GM20000 (cell line): ENCODE measurements around the gene TEAD1.

ENCODE experiments used
- DNase-seq: peaks from one replicate; pipeline ENCODE4 v3.0.0; 2012; ENCODE audit warnings: low spot score
- CTCF ChIP-seq: IDR thresholded peaks from 2 replicates; pipeline ENCODE4 v1.5.1; 2012; ENCODE audit warnings: mild to moderate bottlenecking, control low read depth; ENCODE audit errors: extremely low read depth, missing control alignments

TEAD1 gene

DNA sequence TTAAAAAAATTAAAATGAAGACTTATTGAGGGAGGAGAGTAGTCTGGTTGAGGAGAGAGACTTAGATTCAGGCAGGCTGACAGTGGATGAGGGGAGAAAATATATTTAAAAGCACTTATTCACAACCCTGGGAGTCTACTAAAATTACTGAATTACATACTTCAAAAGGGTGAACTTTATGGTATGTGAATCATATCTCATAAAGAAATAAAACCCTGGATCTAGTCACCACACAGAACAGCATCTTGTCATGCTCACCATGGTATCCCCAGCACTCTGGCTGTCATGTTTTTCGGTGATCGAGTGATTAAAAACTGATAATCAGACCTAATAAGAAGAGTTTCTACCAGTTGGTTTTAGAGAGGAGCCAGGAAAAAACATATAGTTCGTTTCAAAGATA is 11.0 kb downstream of the TEAD1 start:
- DNase-seq, result no peak
- TF ChIP-seq CTCF, result no peak

DNA sequence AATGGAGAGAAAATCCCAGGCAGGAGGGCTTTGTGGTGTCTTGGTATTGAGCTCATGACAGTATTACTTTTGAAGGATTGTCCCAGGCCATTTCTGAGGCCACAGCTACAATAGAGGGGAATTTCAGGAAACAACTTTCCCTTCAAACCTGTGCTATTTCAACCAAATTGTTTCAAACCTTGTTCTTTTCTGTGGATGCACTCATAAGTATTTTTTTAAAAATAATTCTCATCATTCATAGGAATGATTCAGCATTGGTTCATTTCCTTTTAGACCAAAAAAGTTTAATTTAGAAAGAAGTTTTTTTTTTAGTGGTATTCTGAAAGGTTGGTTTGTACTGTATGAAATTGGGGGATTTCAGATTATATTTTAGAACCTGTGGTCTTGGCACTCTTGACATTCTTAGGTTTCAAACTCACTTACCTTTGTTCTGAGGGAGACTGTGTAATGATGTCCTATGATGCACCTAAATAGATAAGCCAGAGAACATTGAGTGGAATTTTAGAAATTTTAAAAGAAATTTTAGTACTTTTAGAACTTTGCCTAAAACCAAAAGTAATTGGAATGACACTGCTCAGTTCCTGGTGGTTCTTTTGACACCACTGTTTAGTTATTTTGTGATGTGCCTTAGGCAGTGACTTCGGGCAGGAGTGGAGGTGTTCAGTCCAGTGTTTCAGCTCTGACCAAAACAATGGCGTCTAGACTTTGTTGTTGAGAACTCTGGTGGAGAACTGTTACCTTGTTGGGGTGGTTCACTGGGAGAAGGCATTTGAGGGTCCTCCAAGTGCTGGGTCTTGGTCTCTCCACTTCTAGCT is 12.2 kb downstream of the TEAD1 start:
- DNase-seq, result no peak
- no peak for TF ChIP-seq CTCF

DNA sequence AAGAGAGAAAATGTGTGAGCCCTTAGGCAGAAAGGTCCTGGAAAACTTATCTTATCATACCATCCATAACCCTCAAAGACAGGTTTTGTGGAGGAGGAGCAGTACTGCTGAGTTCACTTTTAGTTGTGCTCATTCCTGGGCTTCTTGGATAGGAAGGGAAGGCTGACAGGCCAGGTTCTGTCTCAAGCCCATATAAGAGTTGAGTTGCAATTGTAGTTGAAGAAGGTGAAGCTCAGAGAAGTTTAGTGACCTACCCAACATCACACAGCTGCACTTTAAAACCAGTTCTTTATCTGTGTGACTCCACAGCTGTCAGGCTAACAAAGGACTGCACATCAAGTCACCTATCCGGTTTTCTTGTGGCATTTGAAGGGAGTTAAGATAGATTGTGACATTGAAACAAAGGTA is 13.0 kb downstream of the TEAD1 start:
- TF ChIP-seq CTCF, result no peak
- DNase-seq, result no peak

GRCh38 chr11:12687740-12688139 is 13.5 kb downstream of the TEAD1 start:
- DNase-seq, result no peak
- no peak for TF ChIP-seq CTCF

- TF ChIP-seq CTCF, result no peak
- DNase-seq, result no peak
Measured at GRCh38 chr11:12689029-12689755, 15.0 kb downstream of the TEAD1 start.

GRCh38 chr11:12690663-12691062 is 16.4 kb downstream of the TEAD1 start:
- no peak for DNase-seq
- no peak for TF ChIP-seq CTCF

- no peak for DNase-seq
- TF ChIP-seq CTCF, result no peak
Measured at GRCh38 chr11:12691473-12691872, 17.3 kb downstream of the TEAD1 start.
